Lung (tissue), 12 donors: ENCODE data around the gene HMX1. TPM values are rescaled to one million over a fixed set of nuclear protein-coding genes. Genes with fewer than 3 reads are reported as not detected.

Experiments used
- ATAC-seq: fragments of 200-7000 bp; cut with Tn5 transposase; one replicate; pipeline ENCODE4 v1.9.1; 2020; ENCODE audit warnings: moderate number of reproducible peaks; ENCODE audit not compliant: insufficient read depth, low FRiP score
- DNase-seq, 3 donors: peaks; one replicate each; pipeline ENCODE4 v3.0.0-alpha.2; 2013 to 2017
- H3K27ac ChIP-seq, 2 donors: one replicate each; pipeline ENCODE4 v1.5.1; 2013; ENCODE audit warnings: mild to moderate bottlenecking in 2 of 2, moderate library complexity in 2 of 2, control low read depth in 1 of 2, inconsistent platforms in 1 of 2, low read depth in 1 of 2, low read length in 1 of 2
- H3K27me3 ChIP-seq, 3 donors: one replicate each; pipeline ENCODE4 v1.5.1; 2013; ENCODE audit warnings: low read length in 2 of 3; ENCODE audit not compliant: control insufficient read depth in 3 of 3, insufficient read depth in 3 of 3
- H3K36me3 ChIP-seq, 4 donors: one replicate each; pipeline ENCODE4 v1.5.1; 2013; ENCODE audit warnings: low read length in 4 of 4, mild to moderate bottlenecking in 1 of 4, moderate library complexity in 1 of 4; ENCODE audit not compliant: control insufficient read depth in 4 of 4, insufficient read depth in 4 of 4
- H3K4me1 ChIP-seq, 5 donors: one replicate each; pipeline ENCODE4 v1.5.1; 2013; ENCODE audit warnings: low read length in 5 of 5, mild to moderate bottlenecking in 2 of 5, moderate library complexity in 1 of 5; ENCODE audit not compliant: control insufficient read depth in 5 of 5, insufficient read depth in 5 of 5
- H3K4me3 ChIP-seq: one replicate; pipeline ENCODE4 v1.5.1; 2013; ENCODE audit warnings: mild to moderate bottlenecking, control low read depth, moderate library complexity
- H3K9ac ChIP-seq, 2 donors: one replicate each; pipeline ENCODE4 v1.5.1; 2013; ENCODE audit warnings: low read length in 2 of 2, control low read depth in 1 of 2; ENCODE audit not compliant: insufficient read depth in 1 of 2
- H3K9me3 ChIP-seq, 4 donors: one replicate each; pipeline ENCODE4 v1.5.1; 2013; ENCODE audit warnings: low read length in 3 of 4, mild to moderate bottlenecking in 1 of 4, moderate library complexity in 1 of 4; ENCODE audit not compliant: control insufficient read depth in 4 of 4, insufficient read depth in 3 of 4
- WGBS, 2 donors: extraction: QIAGEN DNeasy Blood & Tissue Kit; methylation state at CpG; one replicate each; pipeline ENCODE4 v1.1.7; 2013; 5-methylcytosine and 5-hydroxymethylcytosine counted together
- polyA plus RNA-seq, 2 donors: library from polyadenylated mRNA; stranded (reverse); fragments of 200-250 nt; gene quantifications; one replicate each; pipeline ENCODE4 v1.2.1, GENCODE V29; 2013
- total RNA-seq, 2 donors: library from RNA; depleted of rRNA in 1 of 2; stranded (reverse); fragments of >200 nt in 1 of 2; gene quantifications; one replicate each; pipeline ENCODE4 v1.2.1, GENCODE V29; 2014 to 2021
- TF ChIP-seq, protein P1 (sequence below): IDR thresholded peaks from 2 replicates; pipeline ENCODE4 v1.5.1; 2012; ENCODE audit warnings: mild to moderate bottlenecking; ENCODE audit errors: control extremely low read depth, extremely low read depth
- donor health status: control.
- donor health status: control.
- donor health status: Bipolar disorder and iron deficiency.
- donor health status: healthy.
- donor health status: DM: yes; HTN: yes; CAD: no.

The HMX1 gene
- total and polyA plus RNA-seq, 4 donors, result not detected

DNA sequence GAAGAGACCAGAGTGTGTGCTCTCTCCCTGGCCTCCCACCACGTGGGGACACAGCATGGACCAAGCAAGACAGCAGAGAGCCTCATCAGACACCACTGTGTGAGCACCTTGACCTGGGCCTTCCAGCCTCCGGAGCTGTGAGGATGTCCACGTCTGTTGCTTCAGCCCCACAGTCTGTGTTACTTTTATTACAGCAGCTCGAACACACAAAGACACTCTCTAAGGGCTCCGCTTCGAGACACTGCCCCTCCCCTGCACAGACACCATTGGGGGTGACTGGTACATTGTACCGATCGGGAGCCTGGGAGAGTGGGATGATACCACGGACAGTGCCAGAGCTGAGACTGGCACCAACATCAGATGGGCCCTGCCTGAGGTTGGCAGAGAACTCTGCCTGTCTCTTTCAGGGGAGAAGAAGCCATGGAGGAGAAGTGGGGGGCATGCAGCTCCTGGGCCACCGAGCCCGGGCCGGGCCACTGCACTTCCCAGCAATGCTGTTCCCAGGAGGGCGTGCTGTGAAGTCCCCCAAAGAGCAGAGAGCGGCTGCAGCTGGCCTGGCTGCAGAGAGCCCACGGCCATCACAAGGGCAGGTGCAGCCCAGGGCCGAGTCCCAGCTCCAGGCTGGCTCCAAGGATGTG is 48.1 kb upstream of the HMX1 start:
- peaks cover 0 to 12% (median 2%) of the 10 kb centered on the region in 3 donors for H3K27me3 ChIP-seq
- H3K4me1 ChIP-seq, result no peaks in the 10 kb centered on the region
- H3K27ac ChIP-seq, result no peak overlapping the region
- H3K36me3 ChIP-seq, result no peaks in the 10 kb centered on the region
- TF ChIP-seq, protein P1, sequence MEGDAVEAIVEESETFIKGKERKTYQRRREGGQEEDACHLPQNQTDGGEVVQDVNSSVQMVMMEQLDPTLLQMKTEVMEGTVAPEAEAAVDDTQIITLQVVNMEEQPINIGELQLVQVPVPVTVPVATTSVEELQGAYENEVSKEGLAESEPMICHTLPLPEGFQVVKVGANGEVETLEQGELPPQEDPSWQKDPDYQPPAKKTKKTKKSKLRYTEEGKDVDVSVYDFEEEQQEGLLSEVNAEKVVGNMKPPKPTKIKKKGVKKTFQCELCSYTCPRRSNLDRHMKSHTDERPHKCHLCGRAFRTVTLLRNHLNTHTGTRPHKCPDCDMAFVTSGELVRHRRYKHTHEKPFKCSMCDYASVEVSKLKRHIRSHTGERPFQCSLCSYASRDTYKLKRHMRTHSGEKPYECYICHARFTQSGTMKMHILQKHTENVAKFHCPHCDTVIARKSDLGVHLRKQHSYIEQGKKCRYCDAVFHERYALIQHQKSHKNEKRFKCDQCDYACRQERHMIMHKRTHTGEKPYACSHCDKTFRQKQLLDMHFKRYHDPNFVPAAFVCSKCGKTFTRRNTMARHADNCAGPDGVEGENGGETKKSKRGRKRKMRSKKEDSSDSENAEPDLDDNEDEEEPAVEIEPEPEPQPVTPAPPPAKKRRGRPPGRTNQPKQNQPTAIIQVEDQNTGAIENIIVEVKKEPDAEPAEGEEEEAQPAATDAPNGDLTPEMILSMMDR, result no peak
- WGBS, 2 donors, result 75 to 78% methylated on average over 16 of the region's 16 CpGs
- no peak overlapping the region for H3K9ac ChIP-seq
- DNase-seq (no peak), ATAC-seq (no peak)
- no peak overlapping the region for H3K4me3 ChIP-seq
- H3K9me3 ChIP-seq, result peaks cover 0 to 9% (median 4%) of the 10 kb centered on the region in 4 donors

DNA sequence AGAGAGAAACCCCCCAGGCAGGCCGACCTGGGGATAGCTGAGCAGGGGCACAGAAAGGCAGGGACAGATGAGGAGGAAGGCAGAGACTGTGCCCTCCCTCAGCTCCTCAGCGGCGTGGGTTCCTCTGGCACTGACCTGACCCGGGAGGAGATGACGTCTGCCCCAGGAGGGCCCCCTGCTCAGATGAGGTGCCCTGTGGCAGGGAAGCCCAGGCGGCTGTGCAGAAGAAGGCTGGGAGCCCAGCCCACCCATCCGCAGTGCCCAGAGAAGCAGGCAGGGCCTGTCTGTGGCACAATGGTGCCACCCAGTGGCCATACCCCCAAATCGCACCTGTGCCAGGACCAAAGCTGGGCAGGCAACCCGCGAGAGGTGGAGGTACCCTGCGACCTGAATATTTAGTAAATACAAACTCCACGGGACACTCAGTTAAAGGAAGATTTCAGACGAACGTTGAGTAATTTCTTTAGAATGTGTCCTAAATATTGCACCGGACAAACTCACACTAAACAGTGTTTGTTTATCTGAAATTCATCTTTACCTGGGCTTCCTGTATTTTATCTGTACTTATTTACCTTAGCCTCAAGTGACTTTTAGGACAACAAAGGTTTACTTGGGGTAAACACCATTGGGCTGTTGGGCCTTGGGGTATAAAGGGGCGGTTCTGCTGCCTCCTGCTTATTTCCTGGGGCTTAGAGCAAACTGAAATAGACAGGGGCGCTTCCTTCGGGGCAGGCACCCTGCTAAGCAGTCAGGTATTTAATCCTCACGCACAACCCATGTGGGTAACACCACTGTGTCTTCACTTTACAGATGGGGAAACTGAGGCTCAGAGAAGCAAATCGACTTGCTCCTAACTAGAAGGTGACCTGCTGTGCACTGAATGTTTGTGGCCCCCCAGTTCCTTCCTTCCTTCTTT is 46.5 kb upstream of the HMX1 start:
- Histone ChIP-seq H3K27me3 (peaks cover 0 to 12% (median 2%) of the 10 kb centered on the region in 3 donors), H3K4me3 (no peak overlapping the region), H3K36me3 (no peaks in the 10 kb centered on the region), H3K4me1 (no peaks in the 10 kb centered on the region), H3K9me3 (peaks cover 0 to 9% (median 3%) of the 10 kb centered on the region in 4 donors), H3K27ac (no peak overlapping the region), H3K9ac (no peak overlapping the region)
- peak; percentile 41 for ATAC-seq
- peak; percentile 40 to 72 (median 56) for DNase-seq
- TF ChIP-seq, protein P1, result peak; percentile 76
- WGBS, 2 donors, result 13 to 14% methylated on average over 20 of the region's 20 CpGs

- peaks cover 0 to 12% (median 0%) of the 10 kb centered on the region in 3 donors for H3K27me3 ChIP-seq
- ATAC-seq, result no peak
- 84 to 86% methylated on average over 12 of the region's 12 CpGs for WGBS, 2 donors
These were observed 45.7 kb upstream of the HMX1 start for GRCh38 chr4:8917321-8917811.

More at GRCh38 chr4:8917321-8917811, 45.7 kb upstream of the HMX1 start:
- H3K36me3 ChIP-seq, result no peaks in the 10 kb centered on the region
- no peak overlapping the region for H3K9ac ChIP-seq
- no peak for DNase-seq
- TF ChIP-seq, protein P1, result no peak
- H3K4me3 ChIP-seq, result no peak overlapping the region
- H3K4me1 ChIP-seq, result no peaks in the 10 kb centered on the region
- peaks cover 0 to 3% (median 0%) of the 10 kb centered on the region in 4 donors for H3K9me3 ChIP-seq
- H3K27ac ChIP-seq, result no peak overlapping the region
